Vagina (tissue), 2 donors: ENCODE measurements around the gene CACNB2.

ENCODE experiments used
- POLR2AphosphoS5 ChIP-seq, 2 donors: sonication (generic); formaldehyde crosslinking; IDR thresholded peaks; one replicate each; pipeline ENCODE4 v1.9.0; 2017; ENCODE audit warnings: antibody characterized with exemption in 2 of 2, mild to moderate bottlenecking in 2 of 2, low read depth in 1 of 2; ENCODE audit not compliant: insufficient read depth in 1 of 2
- TF ChIP-seq, protein P1 (sequence below), 3 experiments: fragments of 450-650 bp in 2 of 3; fragments of 200-600 bp in 1 of 3; sonication (generic) in 1 of 3; IDR thresholded peaks; one replicate each; pipeline ENCODE4 v1.5.1; 2017 to 2019; ENCODE audit warnings: antibody characterized with exemption in 3 of 3, mild to moderate bottlenecking in 2 of 3, moderate library complexity in 2 of 3

DNA sequence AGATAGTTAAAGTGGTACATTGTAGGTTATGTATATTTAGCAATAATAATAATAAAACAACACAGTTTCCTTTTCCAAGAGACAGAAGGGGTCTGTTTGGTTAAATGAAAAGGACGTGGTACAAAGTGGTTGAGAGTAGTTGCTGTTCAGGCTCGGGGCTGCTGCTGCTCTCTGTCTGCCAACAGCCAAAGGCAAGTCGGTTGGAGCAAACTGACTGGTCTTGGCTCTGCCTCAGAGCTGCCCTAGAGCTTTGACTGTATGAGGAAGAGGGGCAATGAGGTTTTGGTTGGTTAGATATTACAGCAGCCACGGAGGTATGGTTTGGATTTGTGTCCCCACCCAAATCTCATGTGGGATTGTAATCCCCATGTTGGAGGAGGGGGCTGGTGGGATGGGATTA lies 95.3 kb downstream of the CACNB2 start:
- TF ChIP-seq, protein P1, sequence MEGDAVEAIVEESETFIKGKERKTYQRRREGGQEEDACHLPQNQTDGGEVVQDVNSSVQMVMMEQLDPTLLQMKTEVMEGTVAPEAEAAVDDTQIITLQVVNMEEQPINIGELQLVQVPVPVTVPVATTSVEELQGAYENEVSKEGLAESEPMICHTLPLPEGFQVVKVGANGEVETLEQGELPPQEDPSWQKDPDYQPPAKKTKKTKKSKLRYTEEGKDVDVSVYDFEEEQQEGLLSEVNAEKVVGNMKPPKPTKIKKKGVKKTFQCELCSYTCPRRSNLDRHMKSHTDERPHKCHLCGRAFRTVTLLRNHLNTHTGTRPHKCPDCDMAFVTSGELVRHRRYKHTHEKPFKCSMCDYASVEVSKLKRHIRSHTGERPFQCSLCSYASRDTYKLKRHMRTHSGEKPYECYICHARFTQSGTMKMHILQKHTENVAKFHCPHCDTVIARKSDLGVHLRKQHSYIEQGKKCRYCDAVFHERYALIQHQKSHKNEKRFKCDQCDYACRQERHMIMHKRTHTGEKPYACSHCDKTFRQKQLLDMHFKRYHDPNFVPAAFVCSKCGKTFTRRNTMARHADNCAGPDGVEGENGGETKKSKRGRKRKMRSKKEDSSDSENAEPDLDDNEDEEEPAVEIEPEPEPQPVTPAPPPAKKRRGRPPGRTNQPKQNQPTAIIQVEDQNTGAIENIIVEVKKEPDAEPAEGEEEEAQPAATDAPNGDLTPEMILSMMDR (IDR thresholded peaks at IDR 0.05), result no peak
- no peak for TF ChIP-seq POLR2AphosphoS5 (IDR thresholded peaks at IDR 0.05; ENCODE audit: insufficient read depth in 1 of 2, low read depth in 1 of 2)
